GM12878 (cell line): Measurements from ENCODE around the gene EPB42. TPM values are rescaled to one million over a fixed set of nuclear protein-coding genes. Genes with fewer than 3 reads are reported as not detected.

Experiments
- ATF2 ChIP-seq: IDR thresholded peaks from 2 replicates; pipeline ENCODE4 v1.6.1; 2012; ENCODE audit warnings: low read length, inconsistent platforms
- ATF3 ChIP-seq: IDR thresholded peaks from 2 replicates; pipeline ENCODE4 v1.6.1; 2011; ENCODE audit warnings: low read depth, mild to moderate bottlenecking, low read length, moderate library complexity, borderline replicate concordance; ENCODE audit errors: extremely low read depth
- CBX5 ChIP-seq: sonication (generic); IDR thresholded peaks from 2 replicates; pipeline ENCODE4 v1.6.1; 2016; ENCODE audit warnings: low read depth, moderate library complexity, mild to moderate bottlenecking, inconsistent platforms
- EED ChIP-seq: sonication (generic); IDR thresholded peaks from 2 replicates; pipeline ENCODE4 v1.6.1; 2016; ENCODE audit warnings: antibody characterized with exemption, low read depth
- FOXM1 ChIP-seq: IDR thresholded peaks from 2 replicates; pipeline ENCODE4 v1.6.1; 2012; ENCODE audit warnings: low read depth, mild to moderate bottlenecking, inconsistent platforms, low read length, moderate library complexity
- PML ChIP-seq: IDR thresholded peaks from 2 replicates; pipeline ENCODE4 v1.6.1; 2012; ENCODE audit warnings: low read length, inconsistent platforms
- POU2F2 ChIP-seq: IDR thresholded peaks from 3 replicates; pipeline ENCODE4 v1.6.1; 2011; ENCODE audit warnings: low read depth, mild to moderate bottlenecking, low read length, borderline replicate concordance
- RAD21 ChIP-seq: IDR thresholded peaks from 2 replicates; pipeline ENCODE4 v1.6.1; 2011; ENCODE audit warnings: mild to moderate bottlenecking, low read depth, low read length, moderate library complexity; ENCODE audit not compliant: insufficient read depth
- REST ChIP-seq: IDR thresholded peaks from 2 replicates; pipeline ENCODE4 v1.6.1; 2012; ENCODE audit warnings: mild to moderate bottlenecking, low read depth, low read length
- RFX5 ChIP-seq: IDR thresholded peaks from 2 replicates; pipeline ENCODE4 v1.6.1; 2011; ENCODE audit warnings: low read depth, low read length, improper control_type of control experiment
- SMAD1 ChIP-seq: fragments of 450-650 bp; IDR thresholded peaks from 2 replicates; pipeline ENCODE4 v1.6.1; 2018; ENCODE audit warnings: mild to moderate bottlenecking, low read depth; ENCODE audit not compliant: partially characterized antibody
- ZBTB40 ChIP-seq: fragments of 450-650 bp; IDR thresholded peaks from 2 replicates; pipeline ENCODE4 v1.6.1; 2016; ENCODE audit warnings: mild to moderate bottlenecking, moderate library complexity, borderline replicate concordance
- ZNF687 ChIP-seq: fragments of 450-650 bp; IDR thresholded peaks from 2 replicates; pipeline ENCODE4 v1.6.1; 2017; ENCODE audit warnings: mild to moderate bottlenecking, moderate library complexity
- ZSCAN29 ChIP-seq: fragments of 450-650 bp; IDR thresholded peaks from 2 replicates; pipeline ENCODE4 v1.6.1; 2017; ENCODE audit warnings: mild to moderate bottlenecking, moderate library complexity
- polyA plus RNA-seq, 11 experiments: library from polyadenylated mRNA; depleted of rRNA in 4 of 11; unstranded in 6 of 11; stranded (reverse) in 5 of 11; fragments of >200 nt; fragmentation: Nextera tagmentation in 4 of 11; fragmentation: Illumina TruSeq in 1 of 11; extraction: Ambion mirVana in 4 of 11; extraction: Trizol in 1 of 11; gene quantifications; 1 replicate in 1 of 11; 2 replicates in 10 of 11; pipeline versions ENCODE4 v1.2.1 to v1.2.3, GENCODE V29; 2011 to 2016; ENCODE audit warnings: inconsistent platforms in 2 of 11, missing spikeins in 2 of 11, low read depth in 1 of 11
- total RNA-seq, 4 experiments: library from RNA; depleted of rRNA in 3 of 4; stranded (reverse); fragments of >200 nt in 3 of 4; fragmentation: Illumina TruSeq in 1 of 4; extraction: Trizol in 1 of 4; gene quantifications; 2 replicates each; pipeline versions ENCODE4 v1.2.1 to v1.2.3, GENCODE V29; 2013 to 2021

The EPB42 gene
- total and polyA plus RNA-seq, 10 of the 15 experiments (the other 5 are each of a cell fraction or from before 2014, with no cell fraction given), result not detected

GRCh38 chr15:43185157-43186002, 35.4 kb downstream of the EPB42 start, which contains the start of gene CCNDBP1 (continued):
- TF ChIP-seq ATF3 (no peak), POU2F2 (peak; percentile 80), SMAD1 (no peak), RAD21 (no peak), FOXM1 (no peak), ATF2 (no peak), CBX5 (no peak), RFX5 (no peak), ZBTB40 (peak; percentile 54; the same call in 1 of the 2 replicates), PML (peak; percentile 80), ZNF687 (peak; percentile 88), ZSCAN29 (no peak), REST (no peak), EED (no peak)
